ENCODE results near the gene SPART. TPM values are rescaled to one million over a fixed set of nuclear protein-coding genes. Genes with fewer than 3 reads are reported as not detected.

Gene SPART, protein sequence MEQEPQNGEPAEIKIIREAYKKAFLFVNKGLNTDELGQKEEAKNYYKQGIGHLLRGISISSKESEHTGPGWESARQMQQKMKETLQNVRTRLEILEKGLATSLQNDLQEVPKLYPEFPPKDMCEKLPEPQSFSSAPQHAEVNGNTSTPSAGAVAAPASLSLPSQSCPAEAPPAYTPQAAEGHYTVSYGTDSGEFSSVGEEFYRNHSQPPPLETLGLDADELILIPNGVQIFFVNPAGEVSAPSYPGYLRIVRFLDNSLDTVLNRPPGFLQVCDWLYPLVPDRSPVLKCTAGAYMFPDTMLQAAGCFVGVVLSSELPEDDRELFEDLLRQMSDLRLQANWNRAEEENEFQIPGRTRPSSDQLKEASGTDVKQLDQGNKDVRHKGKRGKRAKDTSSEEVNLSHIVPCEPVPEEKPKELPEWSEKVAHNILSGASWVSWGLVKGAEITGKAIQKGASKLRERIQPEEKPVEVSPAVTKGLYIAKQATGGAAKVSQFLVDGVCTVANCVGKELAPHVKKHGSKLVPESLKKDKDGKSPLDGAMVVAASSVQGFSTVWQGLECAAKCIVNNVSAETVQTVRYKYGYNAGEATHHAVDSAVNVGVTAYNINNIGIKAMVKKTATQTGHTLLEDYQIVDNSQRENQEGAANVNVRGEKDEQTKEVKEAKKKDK
- total RNA-seq, result 73.4 and 76.5 TPM in 2 replicates
- long read RNA-seq, full-length matches to known transcripts, result 287 of 377 reads
- long read RNA-seq, partial matches to known transcripts, result 21 of 377 reads
- long read RNA-seq, other reads (novel, unspliced or antisense), result 69 of 377 reads

DNA sequence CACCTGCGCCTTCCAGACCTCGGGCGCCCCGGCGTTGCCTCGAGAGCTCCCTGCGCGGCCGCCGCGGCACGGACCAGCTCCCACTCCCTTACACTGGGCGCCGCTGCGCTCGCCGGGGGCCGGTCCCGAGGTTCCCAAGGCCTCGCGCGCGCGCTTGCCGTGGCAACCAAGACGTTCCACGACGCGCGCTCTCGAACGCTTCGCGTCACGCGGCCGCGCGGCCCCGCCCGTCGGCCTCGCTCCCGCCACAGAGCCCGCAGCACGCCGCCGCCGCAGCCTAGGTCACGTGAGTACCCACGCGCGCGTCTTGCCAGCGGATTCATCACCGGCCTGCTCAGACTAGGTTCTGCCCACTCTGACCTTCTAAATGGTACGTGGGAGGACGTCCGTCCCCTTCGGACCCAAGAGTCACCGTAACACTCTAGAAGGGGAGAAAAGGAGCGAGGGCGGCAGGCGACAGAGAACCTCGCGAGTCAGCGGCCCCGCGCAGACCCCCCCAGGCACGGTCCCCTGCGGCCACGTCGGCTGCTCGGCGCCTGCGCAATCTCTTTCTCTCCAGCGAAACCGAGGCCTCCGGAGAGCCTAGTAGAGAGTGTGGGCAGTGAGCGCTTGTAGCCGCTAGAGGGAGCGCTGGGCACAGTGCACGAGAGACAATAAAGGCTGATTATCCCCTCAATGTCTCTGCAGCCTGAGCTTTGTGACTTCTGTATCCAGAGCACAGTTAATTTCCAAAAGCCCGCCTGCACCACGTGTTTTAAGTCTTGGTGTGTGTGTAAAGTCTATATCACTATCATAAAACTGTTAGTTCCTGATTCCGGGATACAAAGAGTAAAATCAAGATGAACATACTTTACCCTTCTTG lies at the start of gene SPART:
Gene SPART, minus strand, starts transcription at position 173 of the 862 bp plus-strand sequence. CDS start 10,564 bp downstream, outside the sequence.
- Mint-ChIP-seq H3K4me3 (ENCODE audit: low read depth) (peak within 1 kb of the TSS; percentile 93), H3K27me3 (peaks cover 23% of the 10 kb centered on the region), H3K36me3 (ENCODE audit: insufficient read depth) (no peaks in the 10 kb centered on the region), H3K4me1 (ENCODE audit: low read depth) (peaks cover 22% of the 10 kb centered on the region), H3K9me3 (ENCODE audit: low read depth) (no peaks in the 10 kb centered on the region), H3K27ac (peak within 1 kb of the TSS; percentile 99)
- TF ChIP-seq, protein P1, sequence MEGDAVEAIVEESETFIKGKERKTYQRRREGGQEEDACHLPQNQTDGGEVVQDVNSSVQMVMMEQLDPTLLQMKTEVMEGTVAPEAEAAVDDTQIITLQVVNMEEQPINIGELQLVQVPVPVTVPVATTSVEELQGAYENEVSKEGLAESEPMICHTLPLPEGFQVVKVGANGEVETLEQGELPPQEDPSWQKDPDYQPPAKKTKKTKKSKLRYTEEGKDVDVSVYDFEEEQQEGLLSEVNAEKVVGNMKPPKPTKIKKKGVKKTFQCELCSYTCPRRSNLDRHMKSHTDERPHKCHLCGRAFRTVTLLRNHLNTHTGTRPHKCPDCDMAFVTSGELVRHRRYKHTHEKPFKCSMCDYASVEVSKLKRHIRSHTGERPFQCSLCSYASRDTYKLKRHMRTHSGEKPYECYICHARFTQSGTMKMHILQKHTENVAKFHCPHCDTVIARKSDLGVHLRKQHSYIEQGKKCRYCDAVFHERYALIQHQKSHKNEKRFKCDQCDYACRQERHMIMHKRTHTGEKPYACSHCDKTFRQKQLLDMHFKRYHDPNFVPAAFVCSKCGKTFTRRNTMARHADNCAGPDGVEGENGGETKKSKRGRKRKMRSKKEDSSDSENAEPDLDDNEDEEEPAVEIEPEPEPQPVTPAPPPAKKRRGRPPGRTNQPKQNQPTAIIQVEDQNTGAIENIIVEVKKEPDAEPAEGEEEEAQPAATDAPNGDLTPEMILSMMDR (IDR thresholded peaks at IDR 0.05; ENCODE audit: unreplicated experiment), result peak; percentile 99
- DNase-seq (ENCODE audit: low spot score, unreplicated experiment), result peak; percentile 82

DNA sequence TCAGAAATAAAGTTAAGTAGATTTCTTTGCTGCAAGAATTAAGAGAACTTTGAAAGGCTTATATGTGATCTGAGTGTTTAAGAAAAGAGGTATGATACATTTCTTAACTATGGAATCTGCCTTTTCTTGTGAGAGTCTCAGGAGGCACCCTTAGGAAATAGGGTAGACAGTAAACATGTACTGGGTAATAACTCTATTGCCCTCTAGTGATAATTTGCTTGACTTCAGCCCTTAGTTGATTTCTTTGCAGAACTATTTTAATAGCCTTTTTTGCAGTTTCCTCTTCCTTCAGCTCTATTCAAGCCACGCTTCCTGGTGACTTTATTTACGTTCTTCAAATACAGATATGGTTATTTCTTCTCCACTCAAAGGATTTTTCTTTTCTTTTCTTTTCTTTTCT lies 49.1 kb upstream of the SPART start:
- Mint-ChIP-seq H3K36me3 (ENCODE audit: insufficient read depth) (peaks cover 4% of the 10 kb centered on the region), H3K4me3 (ENCODE audit: low read depth) (no peak overlapping the region), H3K27me3 (peaks cover 20% of the 10 kb centered on the region), H3K9me3 (ENCODE audit: low read depth) (peaks cover 9% of the 10 kb centered on the region), H3K27ac (no peak overlapping the region), H3K4me1 (ENCODE audit: low read depth) (peaks cover 20% of the 10 kb centered on the region)
- TF ChIP-seq, protein P1 (IDR thresholded peaks at IDR 0.05; ENCODE audit: unreplicated experiment), result peak; percentile 29
- DNase-seq (ENCODE audit: low spot score, unreplicated experiment), result no peak

DNA sequence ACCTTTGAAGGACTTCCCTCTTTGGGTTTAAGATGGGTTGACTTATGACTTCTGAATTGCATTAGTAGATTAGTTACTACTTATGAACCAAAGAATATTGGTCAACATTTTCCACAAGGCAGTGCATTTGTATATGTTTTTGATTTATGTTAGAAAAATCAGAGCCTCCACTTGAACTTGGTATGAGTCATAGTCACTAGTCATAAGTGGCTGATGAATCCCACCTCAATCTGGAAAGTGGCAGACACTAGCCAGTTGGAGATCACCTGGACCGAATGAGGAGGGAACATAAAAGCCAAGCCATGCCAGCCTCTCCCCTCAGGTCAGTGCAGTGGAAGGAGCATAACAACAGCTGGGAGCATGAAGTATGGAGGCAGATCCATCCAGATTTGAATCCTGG lies 39.3 kb upstream of the SPART start:
- Mint-ChIP-seq H3K4me1 (ENCODE audit: low read depth) (no peaks in the 10 kb centered on the region), H3K36me3 (ENCODE audit: insufficient read depth) (peaks cover 2% of the 10 kb centered on the region), H3K27ac (no peak overlapping the region), H3K27me3 (peaks cover 4% of the 10 kb centered on the region), H3K9me3 (ENCODE audit: low read depth) (peaks cover 4% of the 10 kb centered on the region), H3K4me3 (ENCODE audit: low read depth) (no peak overlapping the region)
- TF ChIP-seq, protein P1 (IDR thresholded peaks at IDR 0.05; ENCODE audit: unreplicated experiment), result no peak
- no peak for DNase-seq (ENCODE audit: low spot score, unreplicated experiment)

DNA sequence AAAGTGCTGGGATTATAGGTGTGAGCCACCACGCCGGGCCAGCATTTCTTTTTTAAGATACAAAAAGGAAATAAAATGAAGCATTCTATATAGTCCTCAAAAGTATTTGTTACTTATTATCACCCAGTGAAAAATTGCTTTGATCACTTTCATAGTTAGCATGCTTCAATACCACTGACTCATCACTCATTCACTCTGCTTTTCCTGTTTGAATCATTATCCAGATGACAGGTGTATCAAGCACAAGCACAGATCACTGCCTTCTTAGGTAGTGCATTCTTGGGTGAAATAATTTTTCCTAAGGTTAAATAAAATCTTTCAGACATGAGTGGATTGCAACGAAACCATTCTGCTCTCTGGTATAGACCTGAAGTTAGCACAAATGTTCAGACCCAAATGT lies 35.8 kb upstream of the SPART start:
- Mint-ChIP-seq H3K27ac (no peak overlapping the region), H3K9me3 (ENCODE audit: low read depth) (no peaks in the 10 kb centered on the region), H3K36me3 (ENCODE audit: insufficient read depth) (no peaks in the 10 kb centered on the region), H3K27me3 (peaks cover 3% of the 10 kb centered on the region), H3K4me3 (ENCODE audit: low read depth) (no peak overlapping the region), H3K4me1 (ENCODE audit: low read depth) (no peaks in the 10 kb centered on the region)
- no peak for DNase-seq (ENCODE audit: low spot score, unreplicated experiment)
- TF ChIP-seq, protein P1 (IDR thresholded peaks at IDR 0.05; ENCODE audit: unreplicated experiment), result no peak
